Mesothelial cell of epicardium (in vitro differentiated cells): ENCODE measurements around the gene GPRASP3. TPM values are rescaled to one million over a fixed set of nuclear protein-coding genes. Genes with fewer than 3 reads are reported as not detected.
"Not testable (repeated sequence)": the region's sequence is repeated elsewhere in the genome, so short reads cannot be mapped to it uniquely, and the experiment has no call there.

Experiments
- DNase-seq, 2 experiments: peaks; one replicate each; pipeline ENCODE4 v3.0.0; 2021; ENCODE audit warnings: low spot score in 2 of 2; ENCODE audit not compliant: unreplicated experiment in 2 of 2
- H3K27ac Mint-ChIP-seq: 2 replicates; pipeline ENCODE4 v1.8.0; 2021; ENCODE audit warnings: mixed read lengths
- H3K27me3 Mint-ChIP-seq: 2 replicates; pipeline ENCODE4 v1.8.0; 2021; ENCODE audit warnings: low read depth, mixed read lengths
- H3K36me3 Mint-ChIP-seq: 2 replicates; pipeline ENCODE4 v1.8.0; 2021; ENCODE audit warnings: mixed read lengths
- H3K4me1 Mint-ChIP-seq: 2 replicates; pipeline ENCODE4 v1.8.0; 2021; ENCODE audit warnings: mixed read lengths
- H3K4me3 Mint-ChIP-seq: 2 replicates; pipeline ENCODE4 v1.8.0; 2021; ENCODE audit warnings: mild to moderate bottlenecking, moderate library complexity, mixed read lengths
- H3K9me3 Mint-ChIP-seq: 2 replicates; pipeline ENCODE4 v1.8.0; 2021; ENCODE audit warnings: mixed read lengths
- total RNA-seq: library from RNA; stranded (reverse); gene quantifications from 3 replicates; pipeline ENCODE4 v1.2.1, GENCODE V29; 2021
- TF ChIP-seq, protein P1 (sequence below): fragments of 200-600 bp; sonication (generic); IDR thresholded peaks from one replicate; pipeline ENCODE4 v1.5.0; 2021; ENCODE audit warnings: antibody characterized with exemption; ENCODE audit not compliant: unreplicated experiment

Gene GPRASP3, protein sequence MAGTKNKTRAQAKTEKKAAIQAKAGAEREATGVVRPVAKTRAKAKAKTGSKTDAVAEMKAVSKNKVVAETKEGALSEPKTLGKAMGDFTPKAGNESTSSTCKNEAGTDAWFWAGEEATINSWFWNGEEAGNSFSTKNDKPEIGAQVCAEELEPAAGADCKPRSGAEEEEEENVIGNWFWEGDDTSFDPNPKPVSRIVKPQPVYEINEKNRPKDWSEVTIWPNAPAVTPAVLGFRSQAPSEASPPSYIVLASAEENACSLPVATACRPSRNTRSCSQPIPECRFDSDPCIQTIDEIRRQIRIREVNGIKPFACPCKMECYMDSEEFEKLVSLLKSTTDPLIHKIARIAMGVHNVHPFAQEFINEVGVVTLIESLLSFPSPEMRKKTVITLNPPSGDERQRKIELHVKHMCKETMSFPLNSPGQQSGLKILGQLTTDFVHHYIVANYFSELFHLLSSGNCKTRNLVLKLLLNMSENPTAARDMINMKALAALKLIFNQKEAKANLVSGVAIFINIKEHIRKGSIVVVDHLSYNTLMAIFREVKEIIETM
- total RNA-seq, result 8.4 to 10.0 TPM (median 8.5 TPM) in 3 replicates

DNA sequence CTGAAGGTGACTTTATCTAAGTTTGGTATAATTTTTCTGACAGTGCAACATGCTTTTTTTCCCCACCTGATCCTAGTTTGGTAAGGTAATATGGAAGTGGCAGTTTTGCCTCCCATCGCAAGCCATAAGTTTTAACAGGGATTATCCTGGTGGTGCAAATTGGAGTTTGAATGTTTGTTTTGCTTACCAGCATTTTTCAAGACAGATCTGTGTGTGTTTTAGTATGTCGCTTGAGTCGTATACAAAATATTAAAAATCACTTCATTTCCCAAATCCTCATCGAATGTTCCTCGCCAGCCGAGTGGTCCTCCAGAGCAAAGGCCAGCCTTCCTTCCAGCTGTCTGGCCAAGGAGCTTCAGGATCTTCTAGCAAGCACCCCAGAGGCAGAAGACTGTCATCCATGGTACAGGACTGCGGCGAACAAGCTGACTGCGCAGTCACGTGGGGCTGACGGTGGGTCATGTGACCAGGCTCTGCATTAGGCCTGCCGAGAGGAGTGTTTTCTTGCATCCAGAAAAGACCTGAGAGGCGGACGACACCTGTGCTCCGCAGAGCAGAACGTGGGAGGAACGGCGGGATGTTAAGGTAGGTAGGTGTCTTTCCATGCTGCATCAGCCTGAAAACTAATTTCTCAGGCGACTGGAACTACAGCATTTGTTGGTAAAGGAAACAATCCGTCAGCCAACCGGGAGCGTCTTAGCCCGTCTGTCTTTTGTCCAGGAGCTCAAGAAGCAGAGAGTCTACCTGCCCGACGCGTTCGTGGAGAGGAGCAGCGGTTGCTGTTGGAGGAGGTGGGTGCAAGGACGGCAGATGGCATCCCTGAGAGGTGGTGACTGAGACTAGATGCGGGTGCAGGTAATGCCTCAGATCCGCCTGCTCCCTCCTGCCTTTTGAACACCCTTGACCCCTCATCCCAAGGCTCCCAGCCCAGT is at the start of gene GPRASP3:
GPRASP3 (plus strand) TSS at position 507 of the 932 bp plus-strand sequence. CDS start 28,253 bp downstream, outside the sequence.
- Mint-ChIP-seq H3K27me3 (no peaks in the 10 kb centered on the region), H3K36me3 (peaks cover 12% of the 10 kb centered on the region), H3K27ac (no peak within 1 kb of the TSS), H3K9me3 (peaks cover 5% of the 10 kb centered on the region), H3K4me3 (no peak within 1 kb of the TSS), H3K4me1 (no peaks in the 10 kb centered on the region)
- TF ChIP-seq, protein P1, sequence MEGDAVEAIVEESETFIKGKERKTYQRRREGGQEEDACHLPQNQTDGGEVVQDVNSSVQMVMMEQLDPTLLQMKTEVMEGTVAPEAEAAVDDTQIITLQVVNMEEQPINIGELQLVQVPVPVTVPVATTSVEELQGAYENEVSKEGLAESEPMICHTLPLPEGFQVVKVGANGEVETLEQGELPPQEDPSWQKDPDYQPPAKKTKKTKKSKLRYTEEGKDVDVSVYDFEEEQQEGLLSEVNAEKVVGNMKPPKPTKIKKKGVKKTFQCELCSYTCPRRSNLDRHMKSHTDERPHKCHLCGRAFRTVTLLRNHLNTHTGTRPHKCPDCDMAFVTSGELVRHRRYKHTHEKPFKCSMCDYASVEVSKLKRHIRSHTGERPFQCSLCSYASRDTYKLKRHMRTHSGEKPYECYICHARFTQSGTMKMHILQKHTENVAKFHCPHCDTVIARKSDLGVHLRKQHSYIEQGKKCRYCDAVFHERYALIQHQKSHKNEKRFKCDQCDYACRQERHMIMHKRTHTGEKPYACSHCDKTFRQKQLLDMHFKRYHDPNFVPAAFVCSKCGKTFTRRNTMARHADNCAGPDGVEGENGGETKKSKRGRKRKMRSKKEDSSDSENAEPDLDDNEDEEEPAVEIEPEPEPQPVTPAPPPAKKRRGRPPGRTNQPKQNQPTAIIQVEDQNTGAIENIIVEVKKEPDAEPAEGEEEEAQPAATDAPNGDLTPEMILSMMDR, result no peak
- no peak for DNase-seq

DNA sequence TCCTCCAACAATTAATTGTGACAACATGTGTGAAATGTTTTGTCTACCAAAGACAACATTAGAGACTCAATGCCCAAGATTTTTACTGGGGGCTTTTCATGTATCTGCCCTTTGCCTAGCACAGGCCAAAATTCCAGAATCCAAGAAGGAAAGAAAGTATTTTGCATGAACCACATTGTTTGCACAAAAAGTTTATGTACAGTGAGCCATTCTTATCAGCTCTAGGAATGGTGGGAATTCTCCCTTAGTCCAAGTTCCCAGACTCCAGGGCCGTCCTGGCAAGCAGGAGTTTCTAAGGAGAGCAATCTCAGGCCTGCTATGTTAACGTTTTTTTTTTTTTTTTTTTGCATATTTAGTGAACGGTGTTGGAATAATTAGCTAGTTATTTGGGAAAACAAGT is 47.7 kb upstream of the GPRASP3 start:
- peaks cover 44% of the 10 kb centered on the region for H3K9me3 Mint-ChIP-seq
- no peaks in the 10 kb centered on the region for H3K27me3 Mint-ChIP-seq
- H3K27ac Mint-ChIP-seq, result peak overlapping the region; percentile 86
- peaks cover 10% of the 10 kb centered on the region for H3K36me3 Mint-ChIP-seq
- TF ChIP-seq, protein P1, result no peak
- DNase-seq, result no peak
- no peaks in the 10 kb centered on the region for H3K4me1 Mint-ChIP-seq
- no peak overlapping the region for H3K4me3 Mint-ChIP-seq

DNA sequence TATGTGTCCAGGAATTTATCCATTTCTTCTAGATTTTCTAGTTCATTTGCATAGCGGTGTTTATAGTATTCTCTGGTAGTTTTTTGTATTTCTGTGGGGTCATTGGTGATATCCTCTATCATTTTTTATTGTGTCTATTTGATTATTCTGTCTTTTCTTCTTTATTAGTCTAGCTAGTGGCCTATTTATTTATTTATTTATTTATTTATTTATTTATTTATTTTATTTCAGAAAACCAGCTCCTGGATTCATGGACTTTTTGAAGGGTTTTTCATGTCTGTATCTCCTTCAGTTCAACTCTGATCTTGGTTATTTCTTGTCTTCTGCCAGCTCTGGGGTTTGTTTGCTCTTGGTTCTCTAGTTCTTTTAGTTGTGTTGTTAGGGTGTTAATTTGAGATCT is 43.1 kb upstream of the GPRASP3 start:
- H3K4me1 Mint-ChIP-seq, H3K27ac Mint-ChIP-seq, DNase-seq, H3K4me3 Mint-ChIP-seq, H3K27me3 Mint-ChIP-seq: not testable (repeated sequence)
- H3K36me3 Mint-ChIP-seq, result peaks cover 16% of the 10 kb centered on the region
- peaks cover 65% of the 10 kb centered on the region for H3K9me3 Mint-ChIP-seq

DNA sequence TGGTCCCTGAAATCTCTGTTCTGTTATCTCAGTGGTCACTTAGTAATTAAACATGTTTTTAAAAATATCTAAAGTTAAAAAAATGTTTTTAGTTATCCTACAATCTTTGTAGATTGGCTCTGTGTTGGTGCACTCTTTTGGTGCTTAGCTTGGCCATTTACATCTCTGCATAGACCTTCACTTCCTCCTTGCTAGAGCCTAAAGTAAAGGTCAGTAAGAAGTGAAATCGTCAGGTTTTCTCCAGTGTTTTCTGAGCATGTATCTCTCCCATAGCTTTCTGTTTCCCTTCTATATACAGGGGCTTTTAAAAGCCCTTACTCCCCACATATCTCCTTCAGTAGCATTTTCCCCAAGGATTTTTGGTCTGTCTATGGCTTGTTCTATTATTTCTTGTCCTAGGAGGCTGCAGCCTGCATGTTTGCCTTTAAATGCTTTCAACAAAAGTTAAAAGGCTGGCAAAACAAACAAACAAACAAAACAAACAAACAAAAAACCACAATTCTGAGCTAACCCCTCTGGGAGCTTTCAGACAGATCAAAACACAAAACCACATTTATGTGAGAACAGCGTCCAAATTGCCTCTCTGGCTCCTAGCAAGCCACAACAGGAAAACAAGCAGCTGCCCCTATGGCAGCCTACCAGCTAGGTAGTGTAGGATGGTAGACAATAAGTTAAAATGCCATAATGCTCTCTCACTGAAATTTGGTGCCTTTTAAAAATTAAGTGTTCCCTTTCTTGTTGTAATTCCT is 35.6 kb upstream of the GPRASP3 start:
- TF ChIP-seq, protein P1, result no peak
- Mint-ChIP-seq H3K9me3 (peaks cover 69% of the 10 kb centered on the region), H3K27ac (no peak overlapping the region), H3K36me3 (peaks cover 41% of the 10 kb centered on the region), H3K4me1 (no peaks in the 10 kb centered on the region), H3K27me3 (no peaks in the 10 kb centered on the region), H3K4me3 (no peak overlapping the region)
- no peak for DNase-seq

DNA sequence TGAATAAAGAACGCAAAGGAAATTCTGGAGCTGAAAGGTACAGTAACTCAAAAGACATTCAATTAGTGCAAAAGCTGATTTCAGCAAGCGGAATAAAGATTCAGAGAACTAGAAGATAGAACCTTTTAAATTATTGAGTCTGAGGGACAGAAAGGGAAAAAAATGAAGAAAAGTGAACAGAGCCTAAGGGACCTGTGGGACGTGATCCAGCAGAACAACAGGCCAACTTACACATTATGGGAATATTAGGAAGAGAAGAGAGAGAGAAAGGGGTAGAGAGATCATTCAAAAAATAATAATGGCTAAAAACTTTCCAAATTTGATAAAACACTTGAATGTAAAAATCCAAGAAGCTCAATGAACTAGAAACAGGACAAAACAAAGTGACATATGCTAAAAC is 25.8 kb upstream of the GPRASP3 start:
- Mint-ChIP-seq H3K27me3 (no peaks in the 10 kb centered on the region), H3K27ac (no peak overlapping the region), H3K4me3 (no peak overlapping the region), H3K36me3 (peaks cover 11% of the 10 kb centered on the region), H3K4me1 (no peaks in the 10 kb centered on the region), H3K9me3 (peaks cover 57% of the 10 kb centered on the region)
- DNase-seq, result no peak
- TF ChIP-seq, protein P1, result no peak
